GM19193 (cell line): ENCODE data around the gene TK1.

Source experiments
- POLR2A ChIP-seq: IDR thresholded peaks from 4 replicates; pipeline ENCODE4 v1.6.1; 2011; ENCODE audit not compliant: insufficient read depth, insufficient read length; ENCODE audit errors: extremely low read depth

Gene TK1

DNA sequence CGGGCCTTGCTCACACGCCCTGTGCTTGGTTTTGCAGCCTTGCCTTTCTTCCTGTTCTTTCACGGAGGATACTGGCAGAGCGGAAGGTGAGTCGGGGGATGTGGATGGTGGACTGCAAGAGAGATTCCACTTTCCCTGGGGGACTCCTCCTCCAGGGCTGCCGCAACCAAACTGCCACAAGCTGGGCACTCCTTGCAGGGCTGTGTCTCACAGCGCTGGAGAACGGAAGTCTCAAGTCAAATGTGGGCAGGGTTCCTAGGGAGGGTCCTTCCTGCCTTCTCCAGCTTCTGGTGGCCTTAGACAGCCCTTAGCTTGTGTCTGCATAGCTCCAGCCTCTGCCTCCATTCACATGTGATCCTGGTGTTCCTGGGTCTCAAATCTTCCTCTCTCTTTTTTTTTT lies 15.8 kb upstream of the TK1 start:
- no peak for TF ChIP-seq POLR2A

DNA sequence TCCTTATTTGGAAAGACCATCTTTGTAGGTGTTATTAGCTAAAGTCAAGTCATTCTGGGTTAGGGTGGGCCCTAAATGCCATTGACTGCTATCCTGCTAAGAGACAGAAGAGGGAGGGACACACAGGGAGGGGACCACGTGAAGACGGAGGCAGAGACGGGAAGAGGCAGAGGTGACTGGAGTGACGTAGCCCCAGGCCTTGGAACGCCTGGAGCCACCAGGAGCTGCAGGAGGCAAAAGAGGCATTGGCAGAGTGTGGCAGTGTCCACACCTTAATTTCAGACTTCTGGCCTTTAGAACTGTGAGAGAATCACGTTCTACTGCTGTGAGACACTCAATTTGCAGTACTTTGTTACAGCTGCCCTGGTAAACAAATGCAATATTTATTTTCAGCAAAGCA lies 13.6 kb upstream of the TK1 start:
- TF ChIP-seq POLR2A: no peak

DNA sequence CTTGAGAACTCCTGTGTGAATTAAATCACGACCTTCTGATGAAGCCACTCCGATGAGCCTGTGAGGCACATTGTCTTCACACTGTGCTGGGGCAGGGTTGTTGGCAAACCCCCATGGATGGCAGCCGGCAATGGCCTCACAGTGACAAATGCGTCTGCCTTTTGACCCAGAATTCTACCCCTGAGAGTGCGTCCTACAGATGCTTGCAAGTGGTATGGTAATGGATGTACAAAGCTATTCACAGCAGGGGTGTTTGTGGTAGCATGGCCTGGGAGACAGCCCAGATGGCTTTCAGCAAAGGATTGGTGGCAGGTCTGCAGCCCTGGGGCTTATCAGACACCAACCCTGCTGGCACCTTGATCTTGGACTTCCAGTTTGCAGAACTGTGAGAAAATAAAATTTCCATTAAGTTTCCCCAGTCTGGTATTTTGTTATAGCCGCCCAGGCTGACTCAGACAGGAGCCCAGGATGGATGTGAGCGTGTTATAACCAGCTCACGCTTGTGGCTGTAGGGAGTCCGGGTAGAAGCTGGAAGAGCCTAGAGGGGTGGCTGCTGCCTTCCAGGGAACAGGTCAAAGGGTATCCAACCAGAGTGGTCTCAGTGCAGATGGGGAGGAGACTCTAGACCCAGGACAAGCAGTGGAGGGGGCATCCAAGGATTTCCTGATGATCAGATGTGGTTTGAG lies 10.4 kb upstream of the TK1 start:
- no peak for TF ChIP-seq POLR2A

DNA sequence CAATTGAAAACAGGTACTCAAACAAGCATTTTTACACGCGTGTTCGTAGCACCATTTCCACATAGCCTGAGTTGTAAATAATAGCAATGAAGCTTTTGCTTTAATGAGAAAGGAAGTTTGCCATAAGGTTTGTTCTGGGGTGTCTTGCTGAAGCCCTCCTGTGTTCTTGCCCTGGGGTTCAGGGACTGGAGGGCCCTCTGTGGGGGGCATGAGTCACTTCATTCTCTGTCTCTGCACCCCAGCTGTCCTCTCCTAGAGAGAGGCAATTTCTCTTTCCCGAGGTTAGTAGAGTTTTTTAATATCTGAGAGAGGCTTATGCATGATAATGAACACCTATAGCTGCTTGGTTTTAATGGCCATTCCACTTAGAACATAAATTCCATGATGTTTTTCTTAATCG lies 9.9 kb upstream of the TK1 start:
- no peak for TF ChIP-seq POLR2A

DNA sequence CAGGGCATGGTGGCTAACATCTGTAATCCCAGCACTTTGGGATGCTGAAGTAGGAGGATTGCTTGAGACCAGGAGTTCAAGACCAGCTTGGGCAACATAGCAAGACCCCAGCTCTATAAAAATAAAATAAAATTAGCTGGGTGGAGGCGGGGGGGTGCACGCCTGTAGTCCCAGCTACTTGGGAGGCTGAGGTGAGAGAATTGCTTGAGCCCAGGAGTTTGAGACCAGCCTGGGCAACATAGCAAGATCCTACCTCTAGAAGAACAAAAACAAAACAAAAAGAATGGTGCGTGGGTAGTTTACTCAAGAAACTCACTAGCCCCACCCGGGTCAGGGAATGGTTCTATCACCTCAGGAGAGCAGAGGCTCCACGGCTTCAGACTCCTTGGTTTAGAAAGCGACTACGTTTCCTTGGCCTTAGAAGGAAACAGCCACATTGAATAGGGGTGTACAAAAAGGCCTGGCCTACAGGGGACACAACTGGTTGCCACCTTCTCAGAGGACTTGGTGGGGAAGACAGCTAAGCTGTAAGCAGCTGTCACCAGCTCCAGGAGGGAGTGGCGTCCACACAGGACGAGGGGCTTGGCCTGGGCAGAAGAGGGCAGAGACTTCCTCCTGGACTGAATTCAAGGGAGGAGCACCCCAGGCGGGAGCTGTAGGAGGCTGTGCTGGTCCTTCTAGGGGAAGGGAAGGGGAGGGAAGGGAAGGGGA lies 716 bp downstream of the TK1 start:
- TF ChIP-seq POLR2A: no peak

DNA sequence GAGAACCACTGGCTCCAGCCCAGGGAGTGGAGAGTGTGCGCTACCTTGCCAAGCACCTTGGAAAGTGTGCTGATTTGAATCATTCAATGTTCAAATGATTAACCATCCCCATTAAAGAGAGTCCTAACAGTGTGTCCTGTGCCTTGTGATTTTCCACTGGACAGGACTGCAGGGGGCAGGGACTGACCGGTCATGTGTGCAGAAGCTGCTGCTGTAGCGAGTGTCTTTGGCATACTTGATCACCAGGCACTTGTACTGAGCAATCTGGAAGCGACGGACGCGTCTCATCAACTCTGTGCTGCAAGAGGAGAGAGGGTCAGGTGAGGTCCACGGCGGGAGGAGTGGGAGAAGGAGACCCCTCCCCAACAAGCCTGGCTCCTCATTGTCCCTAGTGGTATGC lies 2.0 kb downstream of the TK1 start:
- TF ChIP-seq POLR2A: no peak

DNA sequence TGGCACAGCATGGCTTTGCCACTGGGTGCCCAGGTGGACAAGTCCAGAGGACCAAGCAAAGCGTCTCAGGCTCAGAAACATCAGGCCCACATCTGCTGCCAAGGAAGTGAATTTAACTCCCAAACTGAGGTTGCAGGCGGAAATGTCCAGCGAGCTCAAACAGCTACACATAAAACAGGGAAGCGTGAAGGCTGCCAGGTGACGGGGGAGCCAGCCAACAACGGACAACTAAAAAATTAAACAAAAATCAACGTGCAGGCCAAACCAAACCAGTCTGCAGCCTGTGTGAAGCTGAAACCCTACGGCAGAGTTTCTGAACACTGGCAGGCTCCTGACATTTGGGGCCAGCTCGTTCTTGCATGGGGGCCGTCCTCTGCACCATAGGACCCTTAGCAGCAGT lies 2.5 kb downstream of the TK1 start:
- TF ChIP-seq POLR2A: no peak

DNA sequence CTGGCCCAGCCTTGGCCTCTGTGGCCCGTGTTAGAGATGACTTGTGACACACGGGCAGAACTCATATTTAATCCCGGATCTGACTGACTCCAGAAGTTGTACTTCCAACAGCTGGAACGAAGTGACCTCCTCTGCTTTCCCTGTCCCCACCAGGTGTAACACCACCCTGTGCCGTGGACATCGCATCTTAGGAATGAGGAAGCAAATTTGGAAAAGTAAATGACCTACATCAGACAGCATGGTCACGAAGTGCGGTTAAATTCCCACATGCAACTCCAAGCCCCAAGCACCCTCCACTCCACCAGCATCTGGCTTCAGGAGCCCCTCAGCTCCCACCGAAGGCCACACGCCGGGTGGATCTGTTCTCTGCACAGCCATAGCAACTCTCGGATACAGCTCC lies 2.9 kb downstream of the TK1 start:
- no peak for TF ChIP-seq POLR2A

DNA sequence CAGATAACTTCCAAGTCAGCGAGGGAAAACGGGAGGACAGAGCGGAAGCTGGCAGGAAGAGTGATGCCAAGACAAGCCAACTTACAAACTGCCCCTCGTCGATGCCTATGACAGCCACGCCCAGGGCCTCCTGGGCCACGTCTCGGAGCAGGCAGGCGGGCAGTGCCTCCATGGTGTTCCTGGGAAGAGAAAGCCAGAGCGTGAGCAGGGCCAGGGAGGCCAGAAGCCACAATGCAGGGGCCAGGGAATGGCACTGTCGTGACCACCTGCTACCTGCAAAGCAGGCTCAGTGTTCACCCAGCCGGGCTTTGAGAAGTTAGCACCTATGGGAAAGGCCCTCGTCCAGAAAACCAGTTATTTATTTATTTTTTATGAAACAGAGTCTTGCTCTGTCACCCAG lies 4.3 kb downstream of the TK1 start:
- TF ChIP-seq POLR2A: no peak

DNA sequence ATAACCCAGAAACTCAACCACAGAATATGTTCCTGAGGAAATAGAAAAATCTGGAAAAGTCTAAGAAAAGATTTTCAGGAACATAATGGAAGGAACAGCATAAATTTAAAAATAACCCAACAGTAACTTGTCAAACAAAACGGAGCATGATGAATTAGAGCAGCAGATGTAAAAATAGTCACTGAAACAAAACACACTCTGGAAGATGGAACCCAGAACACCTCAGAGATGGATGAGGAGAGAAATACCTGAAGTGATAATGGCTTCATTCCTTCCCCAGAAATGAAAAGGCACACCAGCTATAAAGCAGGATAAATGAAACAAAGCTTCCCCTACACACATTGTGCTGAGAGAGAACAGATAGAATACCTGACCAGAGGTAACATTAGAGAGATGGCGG lies 6.3 kb downstream of the TK1 start:
- TF ChIP-seq POLR2A: no peak

DNA sequence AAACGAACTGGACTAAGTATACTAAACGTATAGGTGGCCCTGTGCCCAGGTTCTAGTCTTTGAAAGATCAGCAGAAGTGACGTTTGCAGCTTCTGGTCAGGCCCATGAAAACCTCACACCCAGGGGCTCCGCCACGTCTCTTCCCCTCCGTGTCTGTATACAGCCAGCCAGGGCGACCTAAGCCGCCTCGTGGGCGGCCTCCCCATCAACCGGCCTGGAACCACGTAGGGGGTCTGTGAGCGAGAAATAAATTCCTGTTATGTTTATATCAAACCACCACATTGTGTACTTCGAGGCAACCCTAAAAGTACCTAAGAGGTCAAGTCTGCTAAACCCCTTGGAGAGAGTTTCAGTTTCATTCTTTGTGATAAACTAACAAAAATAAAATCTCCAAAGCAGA lies 6.8 kb downstream of the TK1 start:
- TF ChIP-seq POLR2A: no peak

DNA sequence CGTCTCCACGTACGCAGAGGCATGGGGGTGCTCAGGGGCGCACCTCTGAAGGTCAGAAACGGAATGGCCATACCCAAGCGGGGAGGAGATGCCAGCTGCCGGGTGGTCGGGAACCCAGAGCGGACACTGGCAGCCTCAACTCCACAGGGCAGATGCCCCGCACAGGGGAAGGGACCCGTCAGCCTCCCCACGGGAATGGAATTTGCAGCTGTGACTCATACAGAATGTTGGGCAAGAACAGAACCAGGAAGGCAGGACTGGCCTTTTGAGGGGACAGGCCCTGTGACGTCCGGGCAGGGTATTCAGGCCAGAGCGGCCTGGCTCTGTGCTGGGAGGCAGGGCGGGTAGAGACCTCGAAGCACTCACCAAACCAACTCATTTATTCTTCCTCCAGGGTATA lies 7.5 kb downstream of the TK1 start:
- TF ChIP-seq POLR2A: no peak

DNA sequence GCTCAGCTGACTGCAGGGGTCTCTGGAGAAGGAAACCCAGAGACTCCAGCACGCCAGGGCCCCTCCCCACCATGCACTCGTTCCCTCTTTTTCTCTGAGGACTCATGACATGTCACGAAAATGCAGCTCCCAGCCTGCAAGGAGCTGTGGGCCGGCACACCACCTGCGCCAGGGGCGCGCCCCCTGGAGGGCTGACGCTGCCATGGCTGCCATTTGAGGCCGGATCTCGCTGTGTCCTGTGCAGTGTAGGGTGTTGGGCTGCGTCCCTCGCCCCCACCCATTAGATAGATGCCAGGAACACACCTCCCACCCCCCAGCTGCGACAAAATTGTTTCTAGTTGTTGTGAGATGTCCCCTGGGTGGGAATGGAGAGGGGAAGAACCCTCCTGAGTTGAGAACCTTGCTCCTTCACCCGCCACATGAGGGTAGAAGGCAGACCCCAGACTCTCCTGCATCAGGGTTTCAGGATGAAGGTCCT lies 10.3 kb downstream of the TK1 start:
- TF ChIP-seq POLR2A: peak; percentile 55

DNA sequence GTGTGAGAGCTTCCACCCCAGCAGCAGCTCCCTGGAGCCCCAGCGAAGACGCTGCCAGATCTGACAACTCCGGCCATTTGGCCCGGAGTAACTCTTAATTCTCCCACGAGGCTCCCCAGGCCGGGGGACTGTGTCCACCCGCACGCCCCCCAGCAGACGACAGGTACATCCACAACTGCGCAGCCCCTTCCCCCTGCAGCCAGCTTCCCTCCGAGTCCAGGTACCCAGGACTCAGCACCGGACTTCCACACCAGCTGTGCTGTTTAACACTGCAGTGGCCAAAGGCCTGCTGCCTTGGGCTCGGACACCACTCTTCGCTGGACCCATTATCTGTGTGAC lies 11.2 kb downstream of the TK1 start:
- TF ChIP-seq POLR2A: peak; percentile 40

DNA sequence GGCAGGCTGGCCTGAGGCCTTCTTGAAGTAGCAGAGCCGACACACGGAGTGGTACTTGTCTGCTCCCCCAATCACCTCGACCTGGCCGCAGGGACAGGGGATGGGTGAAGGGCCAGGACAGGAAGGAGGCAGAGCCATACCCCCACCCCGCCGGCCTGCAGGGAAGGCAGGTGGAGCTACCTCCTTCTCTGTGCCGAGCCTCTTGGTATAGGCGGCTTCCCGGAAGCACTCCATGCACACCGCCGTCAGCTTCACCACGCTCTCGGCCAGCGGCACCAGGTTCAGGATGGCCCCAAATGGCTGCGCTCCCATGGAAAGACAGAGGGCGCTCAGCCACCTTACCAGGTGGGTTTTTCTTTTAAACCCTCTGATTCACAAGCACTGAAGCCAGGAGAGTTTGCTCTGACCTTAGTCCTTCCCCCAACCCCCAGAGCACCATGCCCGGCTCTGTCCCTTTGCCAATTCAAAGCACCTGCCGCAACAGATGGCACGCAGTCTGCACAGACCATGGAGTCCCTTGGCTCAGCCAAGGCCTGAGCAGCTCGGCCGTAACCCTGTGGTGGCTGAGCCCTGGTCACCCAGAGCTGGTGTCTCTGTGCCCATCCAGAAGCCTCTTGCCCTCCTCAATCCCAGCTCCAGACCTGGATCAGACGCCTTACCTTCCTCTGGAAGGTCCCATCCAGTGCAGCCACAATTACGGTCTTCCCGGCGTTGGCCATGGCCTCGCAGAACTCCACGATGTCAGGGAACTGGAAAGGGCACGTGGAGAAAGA lies 11.8 kb downstream of the TK1 start:
- no peak for TF ChIP-seq POLR2A
